Panc1 (cell line): ENCODE measurements around the gene EME1. TPM values are rescaled to one million over a fixed set of nuclear protein-coding genes. Genes with fewer than 3 reads are reported as not detected.
"Not testable (repeated sequence)": the region's sequence is repeated elsewhere in the genome, so short reads cannot be mapped to it uniquely, and the experiment has no call there.

ENCODE experiments used
- ATAC-seq: fragments of 200-7000 bp; cut with Tn5 transposase; 2 replicates; pipeline ENCODE4 v1.9.1; 2020; ENCODE audit warnings: mild to moderate bottlenecking, moderate library complexity
- BruUV-seq: library from RNA; stranded (reverse); fragments of 400-500 nt; replicated peaks from 2 replicates; lab custom pipeline; 2021; lab: Mats Ljungman, UMichigan
- CTCF ChIA-PET: fragments of 300-600 bp; sonication (Branson Sonifier 250); formaldehyde crosslinking; loops from one replicate; lab custom pipeline; 2022; ENCODE audit warnings: antibody characterized with exemption; lab: Charles Lee
- POLR2A ChIA-PET: fragments of 300-600 bp; sonication (Branson Sonifier 250); formaldehyde crosslinking; loops from one replicate; lab custom pipeline; 2022; ENCODE audit warnings: antibody characterized with exemption; lab: Charles Lee
- DNase-seq: peaks from one replicate; pipeline ENCODE4 v3.0.0-alpha.2; 2010; ENCODE audit warnings: low read depth, low spot score
- H3K27ac ChIP-seq: 2 replicates; pipeline ENCODE4 v1.5.1; 2011; ENCODE audit warnings: mild to moderate bottlenecking, low read length, inconsistent platforms
- H3K27me3 ChIP-seq: fragments of 200-500 bp; sonication (Bioruptor generic); 2 replicates; pipeline ENCODE4 v1.6.0; 2014; ENCODE audit warnings: low read length, inconsistent platforms; ENCODE audit not compliant: control insufficient read depth, insufficient read depth
- H3K36me3 ChIP-seq: fragments of 200-500 bp; sonication (Bioruptor generic); 2 replicates; pipeline ENCODE4 v1.5.1; 2014; ENCODE audit warnings: inconsistent platforms, mild to moderate bottlenecking, low read length, moderate library complexity; ENCODE audit not compliant: control insufficient read depth, insufficient read depth
- H3K4me1 ChIP-seq: 2 replicates; pipeline ENCODE4 v1.5.1; 2011; ENCODE audit warnings: inconsistent platforms, mild to moderate bottlenecking, low read length, moderate library complexity; ENCODE audit not compliant: control insufficient read depth, insufficient read depth
- H3K4me3 ChIP-seq, 2 experiments: 2 replicates each; pipeline ENCODE4 v1.5.1; 2011 to 2012; ENCODE audit warnings: low read depth in 2 of 2, low read length in 2 of 2, mild to moderate bottlenecking in 2 of 2, inconsistent platforms in 1 of 2, moderate library complexity in 1 of 2
- H3K9me3 ChIP-seq: fragments of 200-500 bp; sonication (Bioruptor generic); 2 replicates; pipeline ENCODE4 v1.5.1; 2014; ENCODE audit warnings: low read depth, mild to moderate bottlenecking, inconsistent platforms, low read length, moderate library complexity; ENCODE audit not compliant: control insufficient read depth, insufficient read depth
- CTCF ChIP-seq: fragments of 450-650 bp; IDR thresholded peaks from 2 replicates; pipeline ENCODE4 v1.5.1; 2017; ENCODE audit warnings: mild to moderate bottlenecking
- POLR2AphosphoS5 ChIP-seq: IDR thresholded peaks from 2 replicates; pipeline ENCODE4 v1.6.1; 2012; ENCODE audit warnings: mild to moderate bottlenecking, low read depth, low read length, moderate library complexity
- REST ChIP-seq, 2 experiments: IDR thresholded peaks; 2 replicates each; pipeline ENCODE4 v1.6.1; 2011 to 2012; ENCODE audit warnings: low read depth in 2 of 2, control low read depth in 1 of 2, low read length in 1 of 2, mild to moderate bottlenecking in 1 of 2, moderate library complexity in 1 of 2; ENCODE audit not compliant: insufficient read depth in 1 of 2
- SIN3A ChIP-seq: IDR thresholded peaks from 2 replicates; pipeline ENCODE4 v1.6.1; 2012; ENCODE audit warnings: low read depth, mild to moderate bottlenecking, low read length, moderate library complexity, borderline replicate concordance; ENCODE audit not compliant: insufficient read depth
- TCF7L2 ChIP-seq: IDR thresholded peaks from 2 replicates; pipeline ENCODE4 v1.6.1; 2011; ENCODE audit warnings: mild to moderate bottlenecking, low read depth, low read length, inconsistent platforms
- in situ Hi-C: cut with HindIII; loops from 2 replicates; pipeline ENCODE4 v1.10.0; 2016; ENCODE audit warnings: low sequenced_read_pairs, low pct_unique_long_range_greater_than_20kb
- intact Hi-C: fragments of 100-400 bp; cut with micrococcal nuclease; formaldehyde crosslinking; loops from one replicate; pipeline ENCODE4 v1.10.0; 2022; ENCODE audit not compliant: unreplicated experiment
- total RNA-seq: library from RNA; stranded (reverse); gene quantifications from one replicate; pipeline ENCODE4 v1.2.1, GENCODE V29; 2021; ENCODE audit not compliant: unreplicated experiment

The EME1 gene
- total RNA-seq, 1 experiment from 2014 or later = 15.3 TPM

- Histone ChIP-seq H3K4me3 (no peak overlapping the region), H3K4me1 (no peaks in the 10 kb centered on the region), H3K9me3 (no peaks in the 10 kb centered on the region), H3K27ac (no peak overlapping the region), H3K36me3 (no peaks in the 10 kb centered on the region), H3K27me3 (no peaks in the 10 kb centered on the region)
- intact Hi-C loops (no loop called here), in situ Hi-C loops (no loop called here)
- TF ChIP-seq POLR2AphosphoS5 = no peak
- TF ChIP-seq TCF7L2 = no peak
- TF ChIP-seq REST (IDR thresholded peaks at IDR 0.05; ENCODE audit: insufficient read depth in 1 of 2, low read depth in 2 of 2, low read length in 1 of 2) = no peak
- no peak for TF ChIP-seq CTCF
- TF ChIP-seq SIN3A = no peak
- ChIA-PET POLR2A (no interaction called here), CTCF (no interaction called here)
- DNase-seq = no peak
- no peak for ATAC-seq
- no TSS peak for BruUV-seq
Observed at GRCh38 chr17:50414808-50415207, 41.8 kb downstream of the EME1 start.

GRCh38 chr17:50419577-50419976 lies 46.5 kb downstream of the EME1 start:
- BruUV-seq, ATAC-seq, H3K4me3 ChIP-seq, H3K27ac ChIP-seq, intact Hi-C loops, POLR2A ChIA-PET, H3K9me3 ChIP-seq, H3K4me1 ChIP-seq, H3K27me3 ChIP-seq, DNase-seq, H3K36me3 ChIP-seq, CTCF ChIA-PET, in situ Hi-C loops: not testable (repeated sequence)

- in situ Hi-C loops (no loop called here), intact Hi-C loops (no loop called here)
- Histone ChIP-seq H3K27ac (no peak overlapping the region), H3K4me3 (no peak overlapping the region), H3K36me3 (no peaks in the 10 kb centered on the region), H3K4me1 (peaks cover 6% of the 10 kb centered on the region), H3K9me3 (no peaks in the 10 kb centered on the region), H3K27me3 (no peaks in the 10 kb centered on the region)
- BruUV-seq = no TSS peak
- ATAC-seq (no peak), DNase-seq (no peak)
- ChIA-PET POLR2A (interaction anchor here (0.6 kb wide), 1 partner anchor 17 kb away, joined by 5 read pairs; no protein-coding TSS in a partner anchor), CTCF (no interaction called here)
- TF ChIP-seq REST (IDR thresholded peaks at IDR 0.05; ENCODE audit: insufficient read depth in 1 of 2, low read depth in 2 of 2, low read length in 1 of 2) (no peak), POLR2AphosphoS5 (no peak), SIN3A (no peak)
Observed at GRCh38 chr17:50420419-50421112, 47.5 kb downstream of the EME1 start.
